ENCODE measurements around the gene ZNF777.
"Not testable (repeated sequence)": the region's sequence is repeated elsewhere in the genome, so short reads cannot be mapped to it uniquely, and the experiment has no call there.

The ZNF777 gene

GRCh38 chr7:149460493-149461277, at the start of gene ZNF777:
Gene ZNF777, minus strand, starts transcription at chr7:149461062. Its CDS starts 5,040 bp downstream, at chr7:149456022.
- H3K4me3 ChIP-seq: peak within 1 kb of the TSS; percentile 64 to 80 (median 71)
- peak within 1 kb of the TSS in 20 of 21 experiments; percentile 27 to 90 (median 84) for H3K27ac ChIP-seq

GRCh38 chr7:149510248-149510647, 49.4 kb upstream of the ZNF777 start:
- Histone ChIP-seq H3K4me3 (no peak overlapping the region), H3K27ac (no peak overlapping the region)

GRCh38 chr7:149509774-149510173, 48.9 kb upstream of the ZNF777 start:
- H3K27ac ChIP-seq: no peak overlapping the region

GRCh38 chr7:149505551-149505950, 44.7 kb upstream of the ZNF777 start:
- Histone ChIP-seq H3K27ac (no peak overlapping the region), H3K4me3 (no peak overlapping the region)

More at GRCh38 chr7:149509774-149510173, 48.9 kb upstream of the ZNF777 start:
- H3K4me3 ChIP-seq: no peak overlapping the region

- H3K27ac ChIP-seq: no peak overlapping the region
- H3K4me3 ChIP-seq: no peak overlapping the region
These were observed 40.8 kb upstream of the ZNF777 start for GRCh38 chr7:149501651-149502050.

GRCh38 chr7:149500910-149501309, 40.0 kb upstream of the ZNF777 start:
- no peak overlapping the region for H3K4me3 ChIP-seq
- no peak overlapping the region for H3K27ac ChIP-seq

- no peak overlapping the region for H3K4me3 ChIP-seq
These were observed 39.3 kb upstream of the ZNF777 start for GRCh38 chr7:149500201-149500600.

GRCh38 chr7:149498811-149499210, 37.9 kb upstream of the ZNF777 start:
- H3K4me3 ChIP-seq: no peak overlapping the region
- H3K27ac ChIP-seq: no peak overlapping the region

More at GRCh38 chr7:149500201-149500600, 39.3 kb upstream of the ZNF777 start:
- H3K27ac ChIP-seq: no peak overlapping the region

- Histone ChIP-seq H3K27ac (peak within 1 kb of the TSS; percentile 63 to 97 (median 88)), H3K4me3 (peak within 1 kb of the TSS; percentile 53 to 82 (median 66))
These were observed 36.8 kb upstream of the ZNF777 start, which contains the start of gene ZNF746 for GRCh38 chr7:149497467-149498261. Gene ZNF746, minus strand, starts transcription at chr7:149497809. Its CDS starts 273 bp downstream, at chr7:149497536.

- H3K27ac ChIP-seq: peak overlapping the region; percentile 63 to 97 (median 88)
- peak overlapping the region; percentile 53 to 82 (median 66) for H3K4me3 ChIP-seq
These were observed 36.0 kb upstream of the ZNF777 start for GRCh38 chr7:149496642-149497391.

GRCh38 chr7:149495785-149496641, 35.2 kb upstream of the ZNF777 start:
- Histone ChIP-seq H3K27ac (peak overlapping the region in 15 of 21 experiments; percentile 9 to 97 (median 88)), H3K4me3 (peak overlapping the region; percentile 53 to 82 (median 66))

GRCh38 chr7:149494738-149495368, 34.0 kb upstream of the ZNF777 start:
- Histone ChIP-seq H3K27ac (peak overlapping the region in 5 of 21 experiments; percentile 9 to 65 (median 22)), H3K4me3 (no peak overlapping the region)

GRCh38 chr7:149493975-149494374, 33.1 kb upstream of the ZNF777 start:
- not testable (repeated sequence) for H3K27ac ChIP-seq, H3K4me3 ChIP-seq

GRCh38 chr7:149493366-149493765, 32.5 kb upstream of the ZNF777 start:
- no peak overlapping the region for H3K4me3 ChIP-seq
- H3K27ac ChIP-seq: no peak overlapping the region

- Histone ChIP-seq H3K4me3 (no peak overlapping the region), H3K27ac (no peak overlapping the region)
These were observed 29.4 kb upstream of the ZNF777 start for GRCh38 chr7:149490083-149490760.

GRCh38 chr7:149489391-149490024, 28.6 kb upstream of the ZNF777 start:
- H3K4me3 ChIP-seq: no peak overlapping the region

GRCh38 chr7:149479568-149479967, 18.7 kb upstream of the ZNF777 start:
- Histone ChIP-seq H3K4me3 (no peak overlapping the region), H3K27ac (no peak overlapping the region)

More at GRCh38 chr7:149489391-149490024, 28.6 kb upstream of the ZNF777 start:
- H3K27ac ChIP-seq: no peak overlapping the region
